Gastroesophageal sphincter (tissue), 3 donors: ENCODE data around the gene KRTAP10-1.

Experiments used
- EP300 ChIP-seq: sonication (generic); formaldehyde crosslinking; IDR thresholded peaks from one replicate; pipeline ENCODE4 v1.6.1; 2017; ENCODE audit warnings: antibody characterized with exemption, mild to moderate bottlenecking
- POLR2A ChIP-seq, 2 donors: fragments of 450-650 bp; IDR thresholded peaks; one replicate each; pipeline ENCODE4 v1.6.1; 2017; ENCODE audit warnings: antibody characterized with exemption in 2 of 2, mild to moderate bottlenecking in 2 of 2, moderate library complexity in 1 of 2
- POLR2AphosphoS5 ChIP-seq: sonication (generic); formaldehyde crosslinking; IDR thresholded peaks from one replicate; pipeline ENCODE4 v1.6.1; 2017; ENCODE audit warnings: antibody characterized with exemption
- TF ChIP-seq, protein P1 (sequence below), 4 experiments: fragments of 200-600 bp in 2 of 4; fragments of 450-650 bp in 2 of 4; sonication (generic) in 1 of 4; IDR thresholded peaks; one replicate each; pipeline ENCODE4 v1.5.1; 2017 to 2019; ENCODE audit warnings: antibody characterized with exemption in 4 of 4, mild to moderate bottlenecking in 2 of 4, moderate library complexity in 2 of 4

DNA sequence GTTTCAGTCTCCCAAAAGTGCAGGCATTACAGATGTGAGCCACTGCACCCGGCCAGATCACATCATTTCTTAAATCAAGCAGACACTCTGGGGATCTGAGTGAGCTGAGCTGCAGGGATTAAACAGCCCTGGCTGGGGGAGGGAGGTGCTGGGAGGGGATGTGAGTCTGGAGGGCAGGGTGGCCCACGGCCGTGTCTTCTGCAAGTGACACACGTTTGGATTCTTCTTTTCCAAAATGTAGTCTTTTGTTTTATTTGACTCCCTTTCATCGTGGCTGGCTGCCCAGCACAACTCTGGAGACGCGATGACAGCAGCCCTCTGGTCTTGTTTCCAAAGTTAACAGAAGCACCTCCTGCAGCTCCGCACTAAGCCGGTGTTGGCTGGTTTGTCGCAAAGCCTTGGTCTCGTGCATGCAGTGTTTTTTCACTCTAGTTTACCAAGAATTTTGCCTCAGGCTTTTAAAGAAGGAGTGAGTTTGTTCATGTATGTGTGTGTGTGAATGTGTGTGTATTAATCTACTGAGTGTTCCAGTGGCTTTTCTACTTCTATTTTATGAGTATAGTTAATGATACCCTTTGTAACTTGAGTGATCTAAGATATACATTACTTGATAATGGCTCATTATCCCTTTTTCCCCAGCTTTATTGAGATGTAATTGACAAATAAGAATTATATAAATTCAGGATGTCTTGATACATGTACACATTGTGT, 43.2 kb upstream of the KRTAP10-1 start:
- TF ChIP-seq, protein P1, sequence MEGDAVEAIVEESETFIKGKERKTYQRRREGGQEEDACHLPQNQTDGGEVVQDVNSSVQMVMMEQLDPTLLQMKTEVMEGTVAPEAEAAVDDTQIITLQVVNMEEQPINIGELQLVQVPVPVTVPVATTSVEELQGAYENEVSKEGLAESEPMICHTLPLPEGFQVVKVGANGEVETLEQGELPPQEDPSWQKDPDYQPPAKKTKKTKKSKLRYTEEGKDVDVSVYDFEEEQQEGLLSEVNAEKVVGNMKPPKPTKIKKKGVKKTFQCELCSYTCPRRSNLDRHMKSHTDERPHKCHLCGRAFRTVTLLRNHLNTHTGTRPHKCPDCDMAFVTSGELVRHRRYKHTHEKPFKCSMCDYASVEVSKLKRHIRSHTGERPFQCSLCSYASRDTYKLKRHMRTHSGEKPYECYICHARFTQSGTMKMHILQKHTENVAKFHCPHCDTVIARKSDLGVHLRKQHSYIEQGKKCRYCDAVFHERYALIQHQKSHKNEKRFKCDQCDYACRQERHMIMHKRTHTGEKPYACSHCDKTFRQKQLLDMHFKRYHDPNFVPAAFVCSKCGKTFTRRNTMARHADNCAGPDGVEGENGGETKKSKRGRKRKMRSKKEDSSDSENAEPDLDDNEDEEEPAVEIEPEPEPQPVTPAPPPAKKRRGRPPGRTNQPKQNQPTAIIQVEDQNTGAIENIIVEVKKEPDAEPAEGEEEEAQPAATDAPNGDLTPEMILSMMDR (IDR thresholded peaks at IDR 0.05), result no peak
- TF ChIP-seq POLR2A (IDR thresholded peaks at IDR 0.05) (no peak), EP300 (no peak), POLR2AphosphoS5 (no peak)
